GM19099 (cell line): ENCODE data around the gene GRWD1.

Source experiments
- POLR2A ChIP-seq: IDR thresholded peaks from 3 replicates; pipeline ENCODE4 v1.6.1; 2011; ENCODE audit warnings: low read depth; ENCODE audit not compliant: insufficient read length; ENCODE audit errors: extremely low read depth

Gene GRWD1

GRCh38 chr19:48445256-48445605 is 552 bp upstream of the GRWD1 start:
- no peak for TF ChIP-seq POLR2A

- TF ChIP-seq POLR2A = no peak
Measured at GRCh38 chr19:48446579-48446978, 796 bp downstream of the GRWD1 start.

GRCh38 chr19:48448563-48448962 is 2.8 kb downstream of the GRWD1 start:
- TF ChIP-seq POLR2A = no peak

- no peak for TF ChIP-seq POLR2A
Measured at GRCh38 chr19:48450441-48450840, 4.7 kb downstream of the GRWD1 start.

- no peak for TF ChIP-seq POLR2A
Measured at GRCh38 chr19:48450863-48451262, 5.1 kb downstream of the GRWD1 start.

GRCh38 chr19:48451624-48452023 is 5.8 kb downstream of the GRWD1 start:
- no peak for TF ChIP-seq POLR2A

GRCh38 chr19:48452289-48453190 is 6.8 kb downstream of the GRWD1 start:
- TF ChIP-seq POLR2A = no peak

GRCh38 chr19:48454150-48454730 is 8.5 kb downstream of the GRWD1 start:
- no peak for TF ChIP-seq POLR2A

GRCh38 chr19:48455171-48455907 is 9.6 kb downstream of the GRWD1 start, which contains the start of gene KCNJ14:
KCNJ14 (plus strand) TSS chr19:48455574; CDS start chr19:48461725, 6,151 bp downstream.
- TF ChIP-seq POLR2A = no peak

- no peak for TF ChIP-seq POLR2A
Measured at GRCh38 chr19:48455908-48456562, 10.3 kb downstream of the GRWD1 start.

GRCh38 chr19:48456864-48457263 is 11.1 kb downstream of the GRWD1 start:
- no peak for TF ChIP-seq POLR2A

GRCh38 chr19:48458016-48458415 is 12.2 kb downstream of the GRWD1 start:
- no peak for TF ChIP-seq POLR2A

- no peak for TF ChIP-seq POLR2A
Measured at GRCh38 chr19:48461651-48461981, 15.8 kb downstream of the GRWD1 start.

GRCh38 chr19:48461982-48462655 is 16.3 kb downstream of the GRWD1 start:
- TF ChIP-seq POLR2A = no peak

GRCh38 chr19:48465215-48465614 is 19.4 kb downstream of the GRWD1 start:
- no peak for TF ChIP-seq POLR2A
